Pulmonary artery endothelial cell (primary cell): Measurements from ENCODE around the gene ZNF584. TPM values are rescaled to one million over a fixed set of nuclear protein-coding genes. Genes with fewer than 3 reads are reported as not detected.
A peak's percentile ranks its signal among the peaks of the same experiment; 100 is the strongest.

Experiments
- DNase-seq: peaks from one replicate; pipeline ENCODE4 v3.0.0-alpha.2; 2011; ENCODE audit warnings: low read depth, low spot score
- total RNA-seq: library from RNA; depleted of rRNA; stranded (reverse); fragments of >200 nt; gene quantifications from 2 replicates; pipeline ENCODE4 v1.2.3, GENCODE V29; 2014

Gene ZNF584
- total RNA-seq, 1 donor from 2014 or later = 20.3 TPM

GRCh38 chr19:58385891-58386575, 22.4 kb upstream of the ZNF584 start:
- DNase-seq = no peak

- DNase-seq = peak; percentile 95
These were observed 21.7 kb upstream of the ZNF584 start, which contains the start of gene RPS5 for GRCh38 chr19:58386576-58387337. Gene RPS5 (plus strand): TSS chr19:58387269. CDS start chr19:58388138, 869 bp downstream.

GRCh38 chr19:58387338-58388174, 20.9 kb upstream of the ZNF584 start:
- no peak for DNase-seq

GRCh38 chr19:58388175-58388526, 20.3 kb upstream of the ZNF584 start:
- DNase-seq = no peak

GRCh38 chr19:58392945-58393724, 15.3 kb upstream of the ZNF584 start:
- no peak for DNase-seq

GRCh38 chr19:58393725-58394033, 14.8 kb upstream of the ZNF584 start:
- DNase-seq = no peak

- DNase-seq = no peak
These were observed 13.6 kb upstream of the ZNF584 start for GRCh38 chr19:58394821-58395219.

GRCh38 chr19:58395220-58395978, 13.1 kb upstream of the ZNF584 start, which contains the start of gene RNF225:
Gene RNF225 (plus strand): TSS chr19:58395656. CDS start chr19:58396090, 434 bp downstream.
- DNase-seq = no peak

- DNase-seq = no peak
These were observed 12.3 kb upstream of the ZNF584 start for GRCh38 chr19:58395979-58396627.

GRCh38 chr19:58396691-58397532, 11.5 kb upstream of the ZNF584 start:
- no peak for DNase-seq

- no peak for DNase-seq
These were observed 10.9 kb upstream of the ZNF584 start for GRCh38 chr19:58397533-58398037.

GRCh38 chr19:58398087-58398486, 10.4 kb upstream of the ZNF584 start:
- no peak for DNase-seq

- no peak for DNase-seq
These were observed 9.9 kb upstream of the ZNF584 start for GRCh38 chr19:58398545-58398944.

- no peak for DNase-seq
These were observed 8.5 kb upstream of the ZNF584 start for GRCh38 chr19:58399903-58400302.

- DNase-seq = no peak
These were observed 8.0 kb upstream of the ZNF584 start for GRCh38 chr19:58400316-58400915.

- DNase-seq = peak; percentile 98
These were observed 7.3 kb upstream of the ZNF584 start for GRCh38 chr19:58400916-58401839.

- DNase-seq = no peak
These were observed 6.5 kb upstream of the ZNF584 start for GRCh38 chr19:58401840-58402421.
